Trophoblast cell (in vitro differentiated cells and primary cell): ENCODE results near the gene PHYH.

ENCODE experiments used
- DNase-seq, 2 donors: peaks; one replicate each; pipeline ENCODE4 v3.0.0-alpha.2; 2016
- H2AFZ ChIP-seq: 2 replicates; pipeline ENCODE4 v1.6.1; 2013; ENCODE audit warnings: low read length, moderate library complexity, mild to moderate bottlenecking; ENCODE audit not compliant: insufficient read depth, poor library complexity
- H2AK5ac ChIP-seq: 2 replicates; pipeline ENCODE4 v1.6.1; 2013; ENCODE audit warnings: mild to moderate bottlenecking, low read length
- H2BK120ac ChIP-seq: 2 replicates; pipeline ENCODE4 v1.6.1; 2013; ENCODE audit warnings: low read length, mild to moderate bottlenecking, moderate library complexity; ENCODE audit not compliant: insufficient read depth, poor library complexity
- H2BK12ac ChIP-seq: 2 replicates; pipeline ENCODE4 v1.6.1; 2013; ENCODE audit warnings: mild to moderate bottlenecking, low read length, moderate library complexity
- H2BK5ac ChIP-seq: 2 replicates; pipeline ENCODE4 v1.6.1; 2013; ENCODE audit warnings: low read length, low read depth, moderate library complexity, mild to moderate bottlenecking; ENCODE audit not compliant: poor library complexity
- H3K14ac ChIP-seq: 2 replicates; pipeline ENCODE4 v1.6.1; 2013; ENCODE audit warnings: mild to moderate bottlenecking, low read length
- H3K18ac ChIP-seq: 2 replicates; pipeline ENCODE4 v1.6.1; 2013; ENCODE audit warnings: mild to moderate bottlenecking, low read length
- H3K23ac ChIP-seq: 2 replicates; pipeline ENCODE4 v1.6.1; 2013; ENCODE audit warnings: low read length
- H3K27ac ChIP-seq: 2 replicates; pipeline ENCODE4 v1.5.1; 2013; ENCODE audit warnings: low read depth, mild to moderate bottlenecking, inconsistent platforms, low read length, moderate library complexity
- H3K27me3 ChIP-seq: 2 replicates; pipeline ENCODE4 v1.6.1; 2013; ENCODE audit warnings: inconsistent platforms, mild to moderate bottlenecking, low read length, moderate library complexity; ENCODE audit not compliant: insufficient read depth
- H3K36me3 ChIP-seq, 2 experiments: 1 replicate in 1 of 2; 2 replicates in 1 of 2; pipeline ENCODE4 v1.6.1; 2013; ENCODE audit warnings: low read length in 2 of 2, mild to moderate bottlenecking in 2 of 2, moderate library complexity in 1 of 2; ENCODE audit not compliant: insufficient read depth in 2 of 2, control insufficient read depth in 1 of 2
- H3K4ac ChIP-seq: 2 replicates; pipeline ENCODE4 v1.6.1; 2013; ENCODE audit warnings: low read depth, mild to moderate bottlenecking, low read length, moderate library complexity
- H3K4me1 ChIP-seq, 2 experiments: 1 replicate in 1 of 2; 2 replicates in 1 of 2; pipeline ENCODE4 v1.6.1; 2013; ENCODE audit warnings: low read length in 2 of 2, mild to moderate bottlenecking in 2 of 2, moderate library complexity in 1 of 2; ENCODE audit not compliant: insufficient read depth in 2 of 2, control insufficient read depth in 1 of 2
- H3K4me2 ChIP-seq: 2 replicates; pipeline ENCODE4 v1.6.1; 2013; ENCODE audit warnings: inconsistent platforms, mild to moderate bottlenecking, low read length, moderate library complexity
- H3K4me3 ChIP-seq: 2 replicates; pipeline ENCODE4 v1.5.1; 2013; ENCODE audit warnings: mild to moderate bottlenecking, low read depth, low read length, inconsistent platforms
- H3K79me1 ChIP-seq: one replicate; pipeline ENCODE4 v1.6.1; 2013; ENCODE audit warnings: low read length
- H3K79me2 ChIP-seq: 2 replicates; pipeline ENCODE4 v1.6.1; 2013; ENCODE audit warnings: low read length, mild to moderate bottlenecking; ENCODE audit not compliant: control insufficient read depth, insufficient read depth, poor library complexity
- H3K9ac ChIP-seq: 2 replicates; pipeline ENCODE4 v1.6.1; 2013; ENCODE audit warnings: mild to moderate bottlenecking, low read length
- H3K9me3 ChIP-seq: 2 replicates; pipeline ENCODE4 v1.6.1; 2013; ENCODE audit warnings: low read depth, mild to moderate bottlenecking, control low read depth, inconsistent platforms, low read length; ENCODE audit not compliant: insufficient read depth
- H4K12ac ChIP-seq: 2 replicates; pipeline ENCODE4 v1.6.1; 2013; ENCODE audit warnings: low read depth, mild to moderate bottlenecking, low read length, moderate library complexity
- H4K8ac ChIP-seq: 2 replicates; pipeline ENCODE4 v1.6.1; 2013; ENCODE audit warnings: low read depth, mild to moderate bottlenecking, low read length, moderate library complexity
- H4K91ac ChIP-seq: one replicate; pipeline ENCODE4 v1.6.1; 2013; ENCODE audit warnings: low read depth, mild to moderate bottlenecking, low read length, moderate library complexity
- WGBS: extraction: QIAGEN DNeasy Blood & Tissue Kit; methylation state at CpG from one replicate; pipeline ENCODE4 v1.1.7; 2013; ENCODE audit warnings: missing lambda C conversion rate; ENCODE audit not compliant: insufficient read length, insufficient coverage; ENCODE audit errors: extremely low coverage; 5-methylcytosine and 5-hydroxymethylcytosine counted together

PHYH gene

GRCh38 chr10:13328613-13329012 is 28.7 kb upstream of the PHYH start:
- Histone ChIP-seq H3K27me3 (no peaks in the 10 kb centered on the region), H3K4me3 (peak overlapping the region; percentile 6), H3K9me3 (no peaks in the 10 kb centered on the region), H3K14ac (no peak overlapping the region), H2BK12ac (no peak overlapping the region), H3K23ac (no peak overlapping the region), H3K9ac (no peak overlapping the region), H3K79me2 (no peaks in the 10 kb centered on the region), H3K4ac (no peak overlapping the region), H2AK5ac (no peak overlapping the region), H2BK5ac (no peak overlapping the region), H3K18ac (no peak overlapping the region), H4K91ac (no peak overlapping the region), H4K12ac (no peak overlapping the region), H3K4me1 (no peaks in the 10 kb centered on the region), H3K79me1 (no peaks in the 10 kb centered on the region), H3K36me3 (peaks cover 34 to 56% of the 10 kb centered on the region in 2 experiments), H3K4me2 (no peak overlapping the region), H2AFZ (no peak overlapping the region), H2BK120ac (no peak overlapping the region), H4K8ac (no peak overlapping the region), H3K27ac (no peak overlapping the region)
- DNase-seq: no peak
- WGBS: no CpG with 5 or more reads among the region's 10 CpGs

GRCh38 chr10:13328126-13328525 is 28.3 kb upstream of the PHYH start:
- peak; percentile 78 to 85 for DNase-seq
- H3K4me3 ChIP-seq: no peak overlapping the region
- no CpG with 5 or more reads among the region's 5 CpGs for WGBS
- no peaks in the 10 kb centered on the region for H3K27me3 ChIP-seq
- no peak overlapping the region for H3K23ac ChIP-seq
- no peaks in the 10 kb centered on the region for H3K79me1 ChIP-seq
- H3K4ac ChIP-seq: no peak overlapping the region
- H2BK5ac ChIP-seq: no peak overlapping the region
- H3K27ac ChIP-seq: no peak overlapping the region
- no peak overlapping the region for H2AFZ ChIP-seq
- H3K4me2 ChIP-seq: no peak overlapping the region
- H3K36me3 ChIP-seq: peaks cover 38 to 53% of the 10 kb centered on the region in 2 experiments
- no peak overlapping the region for H3K9ac ChIP-seq
- H4K8ac ChIP-seq: no peak overlapping the region
- H3K18ac ChIP-seq: no peak overlapping the region
- no peak overlapping the region for H2BK12ac ChIP-seq
- H4K12ac ChIP-seq: no peak overlapping the region
- no peaks in the 10 kb centered on the region for H3K4me1 ChIP-seq
- no peak overlapping the region for H2AK5ac ChIP-seq
- H3K14ac ChIP-seq: no peak overlapping the region
- H2BK120ac ChIP-seq: no peak overlapping the region
- H3K79me2 ChIP-seq: no peaks in the 10 kb centered on the region
- no peak overlapping the region for H4K91ac ChIP-seq
- no peaks in the 10 kb centered on the region for H3K9me3 ChIP-seq

- Histone ChIP-seq H4K91ac (no peak overlapping the region), H3K4ac (no peak overlapping the region), H4K12ac (no peak overlapping the region), H2AK5ac (no peak overlapping the region), H3K79me2 (no peaks in the 10 kb centered on the region), H3K18ac (no peak overlapping the region), H3K27me3 (no peaks in the 10 kb centered on the region), H3K36me3 (peaks cover 43 to 55% of the 10 kb centered on the region in 2 experiments), H2AFZ (no peak overlapping the region), H2BK5ac (no peak overlapping the region), H3K79me1 (no peaks in the 10 kb centered on the region), H3K23ac (no peak overlapping the region), H3K14ac (no peak overlapping the region), H3K27ac (no peak overlapping the region), H3K4me1 (no peaks in the 10 kb centered on the region), H4K8ac (no peak overlapping the region), H3K9ac (no peak overlapping the region), H3K4me3 (no peak overlapping the region), H3K9me3 (no peaks in the 10 kb centered on the region), H2BK12ac (no peak overlapping the region), H3K4me2 (no peak overlapping the region), H2BK120ac (no peak overlapping the region)
- no CpG with 5 or more reads among the region's 3 CpGs for WGBS
- no peak for DNase-seq
Observed at GRCh38 chr10:13327534-13327933, 27.7 kb upstream of the PHYH start.

- no CpG with 5 or more reads among the region's 24 CpGs for WGBS
Observed at GRCh38 chr10:13322615-13323148, 22.8 kb upstream of the PHYH start.

More at GRCh38 chr10:13322615-13323148, 22.8 kb upstream of the PHYH start:
- Histone ChIP-seq H3K79me2 (no peaks in the 10 kb centered on the region), H2AK5ac (no peak overlapping the region), H3K4ac (no peak overlapping the region), H2BK5ac (no peak overlapping the region), H4K91ac (no peak overlapping the region), H3K4me1 (no peaks in the 10 kb centered on the region), H4K12ac (no peak overlapping the region), H3K23ac (no peak overlapping the region), H3K27ac (no peak overlapping the region), H3K9me3 (no peaks in the 10 kb centered on the region), H3K79me1 (no peaks in the 10 kb centered on the region), H3K4me3 (no peak overlapping the region), H2BK120ac (no peak overlapping the region), H3K27me3 (no peaks in the 10 kb centered on the region), H3K36me3 (peaks cover 54 to 55% of the 10 kb centered on the region in 2 experiments), H2BK12ac (no peak overlapping the region), H2AFZ (no peak overlapping the region), H3K4me2 (no peak overlapping the region), H3K14ac (no peak overlapping the region), H3K9ac (no peak overlapping the region), H4K8ac (no peak overlapping the region), H3K18ac (no peak overlapping the region)
- no peak for DNase-seq
